ENCODE results near the gene PKP3. TPM values are rescaled to one million over a fixed set of nuclear protein-coding genes. Genes with fewer than 3 reads are reported as not detected.
"Not testable (repeated sequence)": the region's sequence is repeated elsewhere in the genome, so short reads cannot be mapped to it uniquely, and the experiment has no call there.

The PKP3 gene, protein sequence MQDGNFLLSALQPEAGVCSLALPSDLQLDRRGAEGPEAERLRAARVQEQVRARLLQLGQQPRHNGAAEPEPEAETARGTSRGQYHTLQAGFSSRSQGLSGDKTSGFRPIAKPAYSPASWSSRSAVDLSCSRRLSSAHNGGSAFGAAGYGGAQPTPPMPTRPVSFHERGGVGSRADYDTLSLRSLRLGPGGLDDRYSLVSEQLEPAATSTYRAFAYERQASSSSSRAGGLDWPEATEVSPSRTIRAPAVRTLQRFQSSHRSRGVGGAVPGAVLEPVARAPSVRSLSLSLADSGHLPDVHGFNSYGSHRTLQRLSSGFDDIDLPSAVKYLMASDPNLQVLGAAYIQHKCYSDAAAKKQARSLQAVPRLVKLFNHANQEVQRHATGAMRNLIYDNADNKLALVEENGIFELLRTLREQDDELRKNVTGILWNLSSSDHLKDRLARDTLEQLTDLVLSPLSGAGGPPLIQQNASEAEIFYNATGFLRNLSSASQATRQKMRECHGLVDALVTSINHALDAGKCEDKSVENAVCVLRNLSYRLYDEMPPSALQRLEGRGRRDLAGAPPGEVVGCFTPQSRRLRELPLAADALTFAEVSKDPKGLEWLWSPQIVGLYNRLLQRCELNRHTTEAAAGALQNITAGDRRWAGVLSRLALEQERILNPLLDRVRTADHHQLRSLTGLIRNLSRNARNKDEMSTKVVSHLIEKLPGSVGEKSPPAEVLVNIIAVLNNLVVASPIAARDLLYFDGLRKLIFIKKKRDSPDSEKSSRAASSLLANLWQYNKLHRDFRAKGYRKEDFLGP
- total RNA-seq = under 1 TPM in 2 of 4 donors, not detected in 2; 0.27 to 0.71 TPM
- 100 to 1,000 TPM in 1 of 3 donors, 10 to 100 TPM in 2; 57.1 to 140 (median 86.7) TPM for polyA plus RNA-seq

- no peaks in the 10 kb centered on the region for H3K36me3 ChIP-seq
- peaks cover 0 to 14% (median 12%) of the 10 kb centered on the region in 4 donors for H3K4me1 ChIP-seq
- peak within 1 kb of the TSS in 1 of 4 donors; percentile 13 for H3K4me3 ChIP-seq
- WGBS, 2 donors = 15 to 70% methylated on average over 57 of the region's 57 CpGs
- TF ChIP-seq POLR2A (IDR thresholded peaks at IDR 0.05) = peak in 1 of 2 donors; percentile 2
- TF ChIP-seq EP300 (IDR thresholded peaks at IDR 0.05) = no peak
- peak within 1 kb of the TSS in 1 of 4 donors; percentile 32 for H3K27ac ChIP-seq
- H3K27me3 ChIP-seq = peaks cover 0 to 35% (median 8%) of the 10 kb centered on the region in 3 donors
- intact Hi-C loops (cut with DNase I) = no loop called here
- H3K9me3 ChIP-seq = no peaks in the 10 kb centered on the region
- DNase-seq = no peak
These were observed at the start of gene PKP3 for GRCh38 chr11:394034-394857. TSS of gene PKP3 (plus strand) at chr11:394209. CDS start at chr11:394293, 84 bp downstream.

DNA sequence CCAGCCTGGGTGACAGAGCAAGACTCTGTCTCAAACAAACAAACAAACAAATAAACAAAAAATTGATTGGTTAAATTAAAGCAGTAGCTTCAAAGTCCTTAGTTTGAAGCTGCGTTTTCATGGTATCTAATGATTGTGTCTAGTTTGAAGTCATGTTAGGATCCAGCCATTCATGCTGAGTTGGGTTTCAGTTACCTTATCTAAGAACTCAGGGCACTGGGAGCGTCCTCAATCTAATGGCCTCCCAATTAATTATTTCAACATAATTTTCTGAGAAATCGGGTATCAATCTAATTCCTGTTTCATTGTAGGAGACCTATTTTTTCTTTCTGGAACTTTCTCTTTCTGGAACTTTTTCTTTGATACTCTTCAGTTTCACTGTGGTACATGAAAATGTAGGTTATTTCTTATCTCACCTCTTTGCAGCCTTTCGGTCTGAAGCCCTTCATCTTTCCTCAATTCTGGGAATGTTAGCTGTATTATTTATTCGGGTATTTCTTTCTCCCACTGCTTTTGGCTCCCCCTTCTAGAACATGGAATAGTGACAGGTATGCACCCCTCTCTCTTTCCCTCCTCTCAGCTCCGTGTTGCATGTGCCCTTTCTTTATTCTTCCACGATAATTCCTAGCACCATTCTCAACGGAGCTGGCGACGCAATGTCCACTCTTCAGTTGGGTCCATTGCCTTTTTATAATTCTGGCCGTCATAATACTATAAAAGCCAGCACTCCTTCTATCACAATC lies 49.0 kb upstream of the PKP3 start:
- intact Hi-C loops (cut with DNase I) = no loop called here
- Histone ChIP-seq H3K4me1 (no peaks in the 10 kb centered on the region), H3K36me3 (no peaks in the 10 kb centered on the region), H3K27ac (no peak overlapping the region), H3K9me3 (no peaks in the 10 kb centered on the region), H3K4me3 (no peak overlapping the region), H3K27me3 (no peaks in the 10 kb centered on the region)
- peak; percentile 3 for DNase-seq
- TF ChIP-seq POLR2AphosphoS5 (IDR thresholded peaks at IDR 0.05) (no peak), CTCF (IDR thresholded peaks at IDR 0.05) (no peak), POLR2A (IDR thresholded peaks at IDR 0.05) (no peak), EP300 (IDR thresholded peaks at IDR 0.05) (no peak)
- 91 to 96% methylated on average over 11 of the region's 11 CpGs for WGBS, 2 donors

DNA sequence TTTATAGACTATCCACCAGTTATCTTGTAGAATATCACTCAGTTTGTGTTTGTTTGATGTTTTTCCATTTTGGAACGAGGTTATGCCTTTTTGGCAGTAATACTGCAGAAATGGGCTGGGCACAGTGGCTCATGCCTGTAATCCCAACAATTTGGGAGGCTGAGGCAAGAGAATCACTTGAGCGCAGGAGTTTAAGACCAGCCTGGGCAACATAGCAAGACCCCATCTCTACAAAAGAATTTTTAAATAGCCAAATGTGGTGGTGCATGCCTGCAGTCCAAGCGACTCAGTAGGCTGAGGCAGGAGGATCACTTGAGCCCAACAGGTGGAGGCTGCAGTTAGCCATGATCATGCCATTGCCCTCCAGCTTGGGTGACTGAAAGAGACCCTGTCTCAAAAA lies 47.5 kb upstream of the PKP3 start:
- H3K27me3 ChIP-seq = no peaks in the 10 kb centered on the region
- no peaks in the 10 kb centered on the region for H3K9me3 ChIP-seq
- H3K4me1 ChIP-seq = no peaks in the 10 kb centered on the region
- peak; percentile 41 for DNase-seq
- H3K27ac ChIP-seq = no peak overlapping the region
- H3K36me3 ChIP-seq = no peaks in the 10 kb centered on the region
- no peak for TF ChIP-seq CTCF (IDR thresholded peaks at IDR 0.05)
- TF ChIP-seq POLR2A (IDR thresholded peaks at IDR 0.05) = no peak
- no peak for TF ChIP-seq EP300 (IDR thresholded peaks at IDR 0.05)
- no peak for TF ChIP-seq POLR2AphosphoS5 (IDR thresholded peaks at IDR 0.05)
- 72 to 85% methylated on average over 3 of the region's 3 CpGs for WGBS, 2 donors
- intact Hi-C loops (cut with DNase I) = no loop called here
- no peak overlapping the region for H3K4me3 ChIP-seq

GRCh38 chr11:349270-349954 lies 44.6 kb upstream of the PKP3 start:
- H3K9me3 ChIP-seq; H3K36me3 ChIP-seq; intact Hi-C loops (cut with DNase I); H3K27ac ChIP-seq; H3K4me3 ChIP-seq; H3K27me3 ChIP-seq: not testable (repeated sequence)
- peak; percentile 43 for DNase-seq
- 81 to 91% methylated on average over 8 of the region's 8 CpGs for WGBS, 2 donors
- H3K4me1 ChIP-seq = peaks cover 0 to 22% (median 21%) of the 10 kb centered on the region in 4 donors

DNA sequence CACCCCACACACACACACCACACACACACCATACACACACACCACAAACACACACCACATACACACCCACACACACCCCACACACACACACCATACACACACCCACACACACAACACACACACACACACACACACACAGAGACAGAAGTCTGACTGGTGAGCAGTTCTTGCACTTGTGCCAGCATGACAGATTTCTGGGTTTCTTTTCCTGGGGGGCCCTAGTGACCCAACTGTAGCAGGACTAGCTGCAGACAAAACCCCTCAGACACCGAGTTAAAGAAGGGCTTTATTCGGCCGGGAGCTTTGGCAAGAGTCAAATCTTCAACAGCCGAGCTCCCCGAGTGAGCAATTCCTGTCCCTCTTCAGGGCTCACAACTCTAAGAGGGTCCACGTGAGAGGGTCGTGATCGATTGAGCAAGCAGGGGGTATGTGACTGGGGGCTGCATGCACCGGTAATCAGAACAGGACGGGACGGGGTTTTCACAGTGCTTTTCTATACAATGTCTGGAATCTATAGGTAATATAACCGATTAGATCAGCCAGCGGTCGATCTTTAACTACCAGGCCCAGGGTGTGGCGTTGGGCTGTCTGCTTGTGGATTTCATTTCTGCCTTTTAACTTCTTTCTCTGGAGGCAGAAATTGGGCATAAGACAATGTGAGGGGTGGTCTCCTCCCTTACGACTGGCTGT lies 43.8 kb upstream of the PKP3 start:
- H3K36me3 ChIP-seq; H3K9me3 ChIP-seq; DNase-seq; H3K27me3 ChIP-seq; intact Hi-C loops (cut with DNase I); H3K4me3 ChIP-seq: not testable (repeated sequence)
- WGBS, 2 donors = 50 to 53% methylated on average over 16 of the region's 16 CpGs
- Histone ChIP-seq H3K27ac (peak overlapping the region in 1 of 4 donors; percentile 10), H3K4me1 (peaks cover 0 to 28% (median 27%) of the 10 kb centered on the region in 4 donors)

Data from sigmoid colon (tissue), 7 donors.